Spleen (tissue), 7 donors: ENCODE results near the gene MRPS10.
"Not testable (repeated sequence)": the region's sequence is repeated elsewhere in the genome, so short reads cannot be mapped to it uniquely, and the experiment has no call there.

Experiments
- CTCF ChIP-seq, 11 experiments: fragments of 200-600 bp in 7 of 11; fragments of 450-650 bp in 4 of 11; sonication (generic) in 4 of 11; IDR thresholded peaks in 8 of 11; conservative IDR thresholded peaks in 3 of 11; 1 replicate in 7 of 11; 2 replicates in 4 of 11; pipeline versions ENCODE4 v1.4.0 to v1.8.0; 2016 to 2021; ENCODE audit warnings: antibody characterized with exemption in 11 of 11, inconsistent platforms in 4 of 11, mild to moderate bottlenecking in 1 of 11
- POLR2A ChIP-seq, 3 donors: fragments of 450-650 bp; IDR thresholded peaks; one replicate each; pipeline ENCODE4 v1.5.1; 2017; ENCODE audit warnings: antibody characterized with exemption in 3 of 3, mild to moderate bottlenecking in 1 of 3
- donor health status: DM: no; HTN: no; CAD: no; lungs with moderate emphysema.
- donor health status: DM: no; HTN: no; CAD: no.
- donor health status: DM: no; HTN: no; CAD: no.

GRCh38 chr6:42207559-42207958 is 10.1 kb downstream of the MRPS10 start:
- not testable (repeated sequence) for TF ChIP-seq CTCF (IDR thresholded peaks at IDR 0.05 in 8 of 11, conservative IDR thresholded peaks at IDR 0.05 in 3 of 11); POLR2A (IDR thresholded peaks at IDR 0.05)
